Fibroblast of skin of left quadriceps (primary cell): Measurements from ENCODE around the gene CLIP1.

Source experiments
- DNase-seq, 2 experiments: peaks; one replicate each; pipeline ENCODE4 v3.0.0-alpha.2; 2013; ENCODE audit warnings: low read depth in 2 of 2

The CLIP1 gene

DNA sequence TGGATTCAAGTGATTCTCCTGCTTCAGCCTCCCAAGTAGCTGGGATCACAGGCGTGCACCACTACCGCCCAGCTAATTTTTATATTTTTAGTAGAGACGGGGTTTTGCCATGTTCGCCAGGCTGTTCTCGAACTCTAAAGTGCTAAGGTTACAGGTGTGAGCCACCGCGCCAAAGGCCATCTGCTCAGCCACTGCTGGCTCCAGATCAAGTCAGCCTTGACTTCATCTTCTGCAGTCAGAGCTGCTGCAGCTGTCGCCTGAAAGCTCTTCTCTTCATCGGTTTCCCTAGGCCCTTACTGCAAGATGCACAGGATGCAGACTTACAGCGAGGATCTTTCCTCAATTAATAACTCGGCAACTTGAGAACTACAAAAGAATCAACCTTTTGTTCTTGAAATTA lies 66.8 kb downstream of the CLIP1 start:
- no peak for DNase-seq

DNA sequence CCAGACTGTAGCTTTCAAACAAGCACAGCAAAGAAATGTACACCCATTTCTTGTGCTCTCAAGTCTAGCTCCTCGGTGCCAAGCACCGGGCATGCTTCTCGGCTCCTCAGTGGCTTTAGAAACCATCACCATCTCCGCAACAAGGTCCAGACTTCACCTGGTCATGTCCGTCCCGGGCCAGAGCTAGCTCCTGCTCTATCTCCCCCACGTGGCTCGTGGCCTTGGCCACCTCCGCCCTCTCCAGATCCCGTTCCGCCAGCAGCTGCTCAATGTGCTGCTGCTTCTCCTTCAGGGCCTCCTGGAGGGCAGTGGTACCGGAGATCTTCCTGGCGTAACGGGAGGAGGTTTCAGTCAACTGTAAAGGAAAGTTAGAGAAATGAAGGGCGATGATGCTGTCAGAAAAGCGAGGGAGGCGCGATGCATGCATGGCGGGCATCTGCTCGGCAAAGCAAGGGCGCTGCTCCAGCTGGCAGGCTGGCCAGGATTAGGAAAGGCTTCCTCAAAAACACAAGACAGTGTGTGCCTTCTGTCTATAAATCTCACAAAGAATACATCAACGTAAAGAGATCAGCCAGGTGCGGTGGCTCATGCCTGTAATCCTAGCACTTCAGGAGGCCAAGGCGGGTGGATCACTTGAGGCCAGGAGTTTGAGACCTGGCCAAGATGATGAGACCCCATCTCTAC lies 67.4 kb downstream of the CLIP1 start:
- DNase-seq: no peak

DNA sequence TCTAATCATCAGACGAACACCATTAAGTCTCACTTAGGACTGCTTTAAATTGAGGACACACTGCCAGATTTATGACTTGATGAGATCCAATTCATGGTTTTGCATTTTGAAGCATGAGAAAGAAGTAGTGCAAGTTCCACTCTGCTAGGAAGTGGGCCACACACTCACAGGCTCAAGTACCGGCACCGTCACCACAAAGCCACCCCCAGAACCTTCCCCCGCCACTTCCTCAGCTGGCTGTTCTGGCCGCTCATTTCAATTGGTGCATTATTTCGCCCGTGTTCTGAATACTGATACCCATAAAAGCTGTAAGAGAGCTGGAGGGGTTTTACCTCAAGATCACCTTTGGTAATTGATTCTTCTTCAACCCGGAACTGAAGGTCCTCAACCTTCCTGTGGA lies 70.1 kb downstream of the CLIP1 start:
- no peak for DNase-seq

DNA sequence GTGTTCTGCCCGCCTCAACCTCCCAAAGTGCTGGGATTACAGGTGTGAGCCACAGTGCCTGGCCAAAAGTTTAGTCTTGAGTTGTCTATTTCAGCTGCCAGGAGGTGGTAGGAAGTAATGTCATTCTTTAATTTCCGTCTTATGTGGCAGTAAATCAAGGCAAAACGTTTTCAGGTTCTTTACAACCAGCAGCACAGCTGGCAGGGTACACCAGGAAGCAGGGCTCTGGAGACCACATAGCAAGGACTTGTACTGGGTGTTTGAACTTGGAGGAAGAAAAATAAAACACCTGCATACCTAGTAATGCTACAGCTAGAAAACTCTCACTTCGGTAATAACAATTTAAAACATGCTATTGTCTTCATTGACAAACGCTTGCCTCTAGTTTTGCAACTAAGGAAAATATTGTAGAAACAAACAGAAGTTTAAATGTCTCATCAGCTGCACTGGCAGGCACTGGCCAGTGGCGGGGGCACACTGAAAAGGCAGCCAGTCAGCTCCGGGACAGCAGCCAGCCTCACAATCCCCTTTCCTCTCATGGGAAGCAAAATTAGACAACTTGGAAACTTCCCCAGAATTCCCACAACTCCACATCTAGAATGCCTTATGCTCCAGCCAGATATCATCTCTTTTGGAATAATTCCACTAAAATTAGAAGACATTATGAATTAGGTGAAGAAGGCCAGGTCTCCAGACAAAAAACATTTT lies 72.2 kb downstream of the CLIP1 start:
- peak; percentile 53 to 55 for DNase-seq

DNA sequence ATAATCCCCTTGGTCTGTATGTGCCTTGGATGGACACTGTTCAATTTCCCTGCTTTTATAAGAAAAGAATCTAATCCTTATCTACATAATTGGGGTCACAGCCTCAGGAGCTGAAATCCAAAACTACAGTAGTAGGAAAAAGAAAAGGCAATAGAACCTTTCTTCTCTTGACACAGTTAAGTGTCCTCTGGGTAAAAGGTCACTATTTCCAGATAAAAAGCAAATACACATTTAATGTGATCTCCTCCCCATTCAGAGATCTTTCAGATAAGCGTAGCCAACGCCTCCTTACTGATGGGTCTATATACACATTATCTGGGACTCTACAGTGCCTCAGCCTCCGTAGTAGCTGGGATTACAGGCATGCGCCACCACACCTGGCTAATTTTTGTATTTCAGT lies 73.4 kb downstream of the CLIP1 start:
- no peak for DNase-seq

DNA sequence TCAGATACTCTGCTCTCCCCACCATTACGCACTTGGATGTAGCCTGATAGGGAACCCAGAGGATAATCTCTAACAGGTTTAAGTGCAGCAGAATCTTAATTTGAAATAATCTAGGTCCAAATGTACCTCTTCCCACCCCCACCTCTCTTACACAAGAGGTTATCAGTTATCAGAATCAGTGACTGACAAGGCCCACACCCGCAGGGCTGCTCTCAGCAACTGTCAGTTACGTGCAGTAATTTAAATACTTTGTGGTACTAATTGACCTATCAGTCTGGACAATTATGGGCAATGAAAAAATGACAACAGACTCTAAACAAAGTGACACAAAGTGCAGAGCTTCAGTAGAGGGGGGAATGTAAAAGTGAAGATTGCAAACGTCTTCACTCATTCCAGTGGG lies 74.0 kb downstream of the CLIP1 start:
- no peak for DNase-seq

DNA sequence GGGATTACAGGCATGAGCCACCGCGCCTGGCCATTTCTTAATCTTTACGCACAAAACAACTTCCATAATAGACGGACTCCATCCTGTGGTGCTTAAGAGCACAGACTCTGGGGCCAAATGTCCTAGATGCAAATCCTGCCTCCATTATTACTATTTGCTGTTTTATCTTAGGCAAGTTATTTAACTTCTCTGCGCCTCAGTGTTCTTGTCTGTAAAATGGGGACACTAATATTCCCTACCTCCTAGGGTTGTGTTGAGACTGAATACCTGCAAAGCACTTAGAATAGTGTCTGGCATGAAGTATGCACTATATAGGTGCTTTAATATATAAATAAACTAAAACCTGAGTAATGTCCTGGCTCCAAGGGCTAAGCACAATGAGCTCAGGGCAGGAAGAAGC lies 76.4 kb downstream of the CLIP1 start:
- DNase-seq: no peak

DNA sequence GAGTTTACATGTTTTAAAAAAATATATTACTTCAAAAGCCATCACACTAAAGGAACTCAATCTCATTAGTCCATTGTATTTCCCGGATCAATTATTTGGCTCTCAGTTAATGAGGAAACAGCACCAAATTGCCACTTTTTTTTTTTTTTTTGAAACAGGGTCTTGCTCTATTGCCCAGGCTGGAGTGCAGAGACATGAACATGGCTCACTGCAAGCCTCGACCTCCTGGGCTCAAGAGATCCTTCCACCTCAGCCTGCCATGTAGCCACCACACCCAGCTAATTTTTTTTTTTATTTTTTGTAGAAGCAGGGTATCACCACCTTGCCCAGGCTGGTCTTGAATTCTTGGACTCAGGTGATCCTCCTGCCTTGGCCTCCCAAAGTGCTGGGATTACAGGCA lies 77.4 kb downstream of the CLIP1 start:
- no peak for DNase-seq

DNA sequence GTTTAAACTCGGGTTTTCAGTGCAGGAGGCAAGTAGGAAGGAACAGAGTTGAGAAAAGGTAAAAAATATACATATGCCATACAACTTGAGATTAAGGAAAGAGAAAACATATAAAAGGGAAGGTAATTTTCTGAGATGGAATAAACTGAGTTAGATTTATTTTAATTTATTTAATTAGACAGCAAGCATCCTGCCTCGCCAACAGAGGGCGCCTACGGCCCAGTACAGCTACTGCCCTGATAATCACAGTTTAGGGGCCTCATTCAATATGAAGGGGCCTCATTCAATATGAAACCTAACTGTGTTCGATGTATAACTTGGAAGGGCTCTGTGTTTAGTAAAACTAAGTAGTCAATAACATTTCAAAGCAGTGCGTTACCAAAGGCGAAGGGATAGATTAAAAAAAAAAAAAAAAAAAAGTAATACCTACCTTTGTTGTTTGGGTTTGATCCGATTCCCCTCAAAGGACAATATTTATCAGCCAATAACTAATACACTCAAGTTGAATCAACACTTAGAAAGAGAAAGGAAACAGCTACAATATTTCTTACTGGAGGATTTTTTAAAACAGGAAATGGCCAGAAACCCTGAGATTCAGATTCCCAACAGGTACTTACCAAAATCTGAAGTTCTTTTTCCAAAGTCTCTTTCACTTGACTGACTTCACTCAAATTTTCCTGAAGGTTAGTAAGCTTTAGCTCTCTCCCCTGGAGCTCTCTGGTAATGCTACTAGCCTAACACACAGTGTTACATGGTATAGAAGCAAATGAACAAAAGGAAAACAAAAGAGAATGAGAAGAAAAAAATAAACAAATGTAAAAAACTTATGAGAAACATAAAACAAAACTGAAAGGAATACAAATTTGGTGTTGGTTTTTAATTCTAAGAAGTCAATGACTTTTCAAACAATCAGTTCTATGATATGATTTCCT lies 86.2 kb downstream of the CLIP1 start:
- DNase-seq: no peak

DNA sequence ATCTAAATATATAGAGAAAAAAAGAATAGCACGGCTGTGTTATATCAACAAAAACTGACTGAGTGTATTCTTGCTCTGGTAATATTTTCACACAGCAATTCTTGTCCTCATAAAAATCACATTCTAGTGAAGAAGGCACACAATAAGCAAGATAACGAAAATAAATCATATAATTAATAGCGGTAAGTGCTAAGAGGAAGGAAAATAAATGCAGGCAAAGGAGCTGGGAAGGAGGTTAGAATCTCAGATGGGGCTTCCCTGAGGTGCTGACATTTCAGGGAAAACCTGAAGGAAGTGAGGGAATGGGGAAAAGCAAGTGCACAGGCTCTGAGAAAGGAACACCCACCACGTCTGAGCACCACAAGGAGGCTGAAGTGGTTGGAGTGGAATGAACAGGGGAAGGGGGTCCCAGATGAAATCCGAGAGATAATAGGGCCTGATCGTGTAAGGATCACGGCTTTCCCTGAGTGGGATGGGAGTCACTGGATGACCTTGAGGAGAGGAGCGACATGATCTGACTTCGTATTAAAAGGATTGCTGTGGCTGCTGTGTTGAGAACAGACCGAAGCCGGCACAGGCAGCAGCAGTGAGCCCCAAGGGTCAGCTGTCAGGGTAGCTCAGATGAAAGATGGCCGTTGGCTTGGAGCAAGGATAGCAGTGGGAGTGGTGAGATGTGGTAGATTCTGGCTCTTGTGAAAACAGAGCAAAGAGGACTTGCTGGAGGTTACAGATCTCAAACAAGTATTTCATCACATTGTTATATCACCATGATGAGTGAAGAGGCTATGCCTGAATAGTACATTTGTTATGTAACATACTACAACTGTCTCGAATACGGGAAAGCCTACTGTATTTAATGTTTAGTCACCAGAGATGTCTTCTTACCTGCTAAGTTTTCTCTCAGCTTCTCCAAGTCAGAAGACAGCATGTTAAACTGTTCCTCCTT lies 89.1 kb downstream of the CLIP1 start:
- no peak for DNase-seq

DNA sequence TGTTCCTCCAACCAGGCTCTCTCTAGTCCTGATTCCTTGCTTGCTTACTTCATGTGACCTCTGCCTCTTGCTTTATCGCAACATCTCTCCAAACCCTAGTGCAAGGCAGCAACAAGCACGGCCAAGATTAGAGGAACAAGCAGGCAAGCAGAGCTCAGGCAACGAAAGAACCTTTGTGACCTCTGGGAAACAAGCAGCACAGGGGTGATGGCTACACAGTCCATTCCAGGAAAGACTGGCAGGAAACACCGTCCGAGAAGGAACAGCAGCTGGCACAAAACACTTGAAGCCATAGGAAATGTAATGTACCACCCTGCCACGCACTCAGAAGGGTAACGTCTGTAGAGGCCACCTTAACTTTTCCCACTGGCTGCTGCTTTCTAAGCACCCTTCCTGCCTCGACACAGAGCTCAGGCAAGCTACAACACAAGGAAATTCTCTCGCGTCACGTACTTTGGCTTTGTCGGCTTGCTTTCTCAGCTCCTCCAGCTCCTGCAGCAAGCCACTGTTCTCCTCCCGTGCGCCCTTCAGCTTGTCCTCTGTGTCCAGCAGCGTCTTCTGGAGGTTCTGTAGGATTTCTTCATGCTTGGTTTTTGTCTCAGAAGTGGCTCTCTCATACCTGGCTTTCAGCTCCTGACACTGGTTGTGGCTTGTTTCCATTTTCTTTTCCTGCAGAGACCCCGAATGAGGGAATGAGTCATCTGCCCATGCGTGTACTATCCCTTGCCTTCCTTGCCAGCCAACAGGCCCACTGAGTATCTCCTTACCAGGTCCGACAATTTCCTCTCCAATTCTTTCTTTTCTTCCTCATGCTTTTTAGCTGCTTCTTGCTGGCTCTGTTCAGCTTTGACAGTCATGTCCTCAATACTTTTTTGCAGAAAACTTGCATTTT lies 94.7 kb downstream of the CLIP1 start:
- no peak for DNase-seq

DNA sequence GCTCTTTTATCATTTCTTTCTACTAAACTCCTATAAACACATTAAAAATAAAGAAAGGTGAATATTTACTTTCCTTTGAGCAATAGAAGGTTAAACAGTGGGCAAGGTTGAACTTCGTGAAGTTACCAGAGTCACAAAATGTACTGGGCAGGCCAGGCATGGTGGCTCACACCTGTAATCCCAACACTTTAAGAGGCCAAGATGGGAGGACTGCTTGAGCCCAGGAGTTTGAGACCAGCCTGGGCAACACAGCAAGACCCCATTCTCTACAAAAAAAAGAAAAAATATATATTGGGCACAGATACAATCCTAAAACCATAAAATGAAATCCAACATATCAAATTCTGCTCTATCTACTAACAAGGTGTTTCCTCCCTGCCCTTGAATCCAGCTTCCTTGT lies 95.5 kb downstream of the CLIP1 start:
- DNase-seq: no peak

DNA sequence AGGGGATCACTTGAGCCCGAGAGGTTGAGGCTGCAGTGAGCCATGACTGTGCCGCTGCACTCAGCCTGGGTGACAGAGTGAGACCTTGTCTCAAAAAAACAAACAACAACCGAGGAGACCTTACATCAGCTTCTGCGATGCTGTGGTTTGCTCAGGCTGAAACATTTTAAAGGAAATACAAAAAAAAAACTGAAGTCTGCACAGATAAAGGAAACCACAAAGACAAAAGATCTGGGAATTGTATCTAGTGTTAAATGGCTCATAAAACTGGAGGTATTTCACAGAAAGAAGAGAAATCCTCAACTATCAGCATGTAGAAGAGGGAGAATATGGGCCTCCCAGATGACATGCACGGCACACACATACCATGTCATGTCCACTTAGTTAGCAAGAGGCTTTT lies 95.9 kb downstream of the CLIP1 start:
- no peak for DNase-seq

DNA sequence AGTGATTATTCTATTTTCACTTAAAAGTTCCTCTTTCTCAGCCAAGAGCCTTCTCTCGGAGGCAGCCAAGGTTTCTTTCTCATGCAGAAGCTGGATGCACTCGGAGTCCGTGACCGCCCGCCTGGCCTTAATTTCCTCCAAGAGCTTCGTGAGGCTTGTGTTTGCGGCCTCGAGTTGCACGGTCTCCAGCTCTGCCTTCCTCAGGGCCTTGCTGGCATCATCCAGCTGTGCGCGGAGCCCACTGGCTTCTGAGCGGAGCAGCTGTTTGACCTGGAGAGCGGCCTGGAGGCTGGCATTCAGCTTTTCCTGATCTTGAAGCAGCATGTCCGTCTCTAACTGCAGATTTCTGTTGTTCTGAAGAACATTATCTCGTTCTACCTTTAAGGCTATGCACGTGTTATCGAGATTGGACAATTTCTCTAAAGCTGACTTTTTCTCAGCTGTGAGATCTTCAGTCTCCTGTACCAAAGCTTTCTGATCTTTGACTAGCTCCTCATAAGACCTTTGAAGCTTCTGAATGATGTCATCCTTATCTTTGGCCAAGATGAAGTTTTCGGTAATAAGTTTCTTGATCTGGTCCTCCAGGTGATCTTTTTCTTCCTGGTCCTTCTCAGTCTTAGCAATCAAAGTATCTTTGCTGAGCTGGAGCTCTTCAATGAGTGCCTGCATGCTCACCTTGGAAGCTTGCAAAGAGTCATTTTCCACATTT lies 99.0 kb downstream of the CLIP1 start:
- no peak for DNase-seq

DNA sequence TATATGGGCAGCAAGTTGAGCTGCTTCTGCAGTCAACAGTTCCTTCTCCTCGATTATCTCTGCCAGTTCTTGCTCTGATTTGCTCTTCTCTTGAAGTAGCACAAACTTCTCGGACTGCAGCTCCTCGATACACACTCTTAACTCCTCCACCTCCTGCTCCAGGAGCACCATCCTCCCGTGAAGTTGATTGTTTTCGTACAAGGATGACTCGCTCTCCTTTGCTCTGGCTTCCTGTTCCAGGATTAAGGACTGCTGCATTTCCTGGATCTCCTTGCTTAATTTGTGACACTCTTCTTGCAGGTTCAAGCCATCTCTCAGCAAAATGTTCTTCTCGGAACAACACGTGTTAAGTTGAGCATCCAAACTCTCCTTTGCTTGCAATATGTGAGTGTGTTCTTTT lies 100.0 kb downstream of the CLIP1 start:
- DNase-seq: no peak

DNA sequence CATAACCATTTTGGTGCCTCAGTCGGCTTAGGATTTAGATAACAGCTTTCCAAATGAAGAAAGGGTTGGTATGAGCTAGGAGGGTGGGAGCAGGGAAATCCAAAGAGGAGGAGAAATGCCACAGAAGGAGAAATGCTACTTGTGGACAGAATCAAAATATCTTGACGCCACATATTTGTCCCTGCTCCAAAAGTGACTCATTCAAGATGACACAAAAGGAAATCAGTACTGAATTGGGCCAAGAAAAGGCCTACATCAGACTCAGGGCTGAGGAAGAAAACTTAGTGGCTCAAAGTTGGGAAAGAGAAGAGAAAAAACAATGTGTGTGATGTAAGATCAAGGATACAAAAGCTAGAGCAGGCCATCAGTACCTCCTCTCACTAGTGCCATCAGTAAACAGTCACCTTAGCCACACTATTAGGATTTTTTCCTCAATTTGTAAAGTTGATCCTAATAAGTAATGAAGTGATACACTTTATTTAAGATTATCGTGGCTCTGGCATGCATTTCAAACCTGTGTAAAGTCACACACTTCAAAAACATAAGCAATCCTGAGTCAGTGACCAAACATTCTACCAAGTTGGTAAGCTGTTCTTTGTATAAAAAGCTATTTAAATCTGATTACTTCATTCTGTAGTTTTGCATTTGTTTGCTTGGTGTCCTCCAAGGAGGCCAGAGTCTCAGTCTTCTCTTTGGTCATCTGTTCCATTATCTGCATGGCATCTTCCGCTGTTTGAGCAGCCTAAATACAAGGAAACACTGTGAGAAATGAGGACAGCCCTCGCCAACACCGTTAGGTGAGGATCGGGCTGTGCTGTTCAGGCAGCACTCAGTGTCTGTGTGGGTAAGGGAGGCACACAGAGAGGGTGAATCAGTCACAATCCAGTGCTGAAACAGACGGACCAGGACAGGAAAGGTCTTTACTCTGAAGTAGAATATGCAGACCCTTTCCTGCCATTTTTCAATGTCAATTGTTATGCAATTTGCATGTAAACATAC lies 103.6 kb downstream of the CLIP1 start:
- DNase-seq: peak; percentile 61 to 66

DNA sequence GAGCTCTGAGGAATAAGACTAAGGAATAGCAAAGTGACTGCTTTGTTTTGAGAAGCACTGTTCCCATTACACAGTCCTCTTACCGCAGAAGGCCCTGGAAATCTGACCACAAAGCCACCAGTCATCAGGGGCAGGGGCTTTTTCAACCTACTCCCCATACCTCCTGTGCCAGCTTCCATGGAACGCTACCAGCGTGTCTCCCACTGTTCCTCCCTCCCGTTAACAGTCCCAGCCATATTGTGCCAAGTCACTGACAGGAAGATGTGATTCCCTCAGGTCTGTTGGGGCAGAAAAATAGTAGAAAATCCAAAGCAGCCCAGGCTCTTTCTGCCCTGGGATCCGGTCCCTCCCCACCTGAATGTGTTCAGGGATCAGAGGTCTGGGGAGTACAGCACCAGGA lies 109.5 kb downstream of the CLIP1 start:
- no peak for DNase-seq

DNA sequence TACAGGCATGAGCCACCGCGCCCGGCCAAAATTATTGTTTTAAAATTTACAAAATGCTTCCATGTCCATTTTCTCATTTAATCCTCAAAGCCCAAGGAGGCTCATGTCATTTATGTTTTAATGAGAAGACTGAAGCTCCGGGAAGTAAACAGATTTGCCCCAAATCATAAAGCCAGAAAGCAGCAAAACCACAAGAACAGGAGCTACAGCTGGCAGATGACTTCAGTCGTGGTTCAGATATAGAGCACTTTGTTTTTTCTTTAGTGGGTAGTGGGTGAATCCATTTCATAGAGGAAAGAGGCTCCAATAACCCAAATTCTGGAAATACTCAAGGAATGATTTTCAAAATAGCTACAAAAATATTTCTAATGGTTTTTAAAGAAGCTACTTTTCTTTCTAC lies 110.8 kb downstream of the CLIP1 start:
- DNase-seq: no peak
